GM21381 (cell line): Measurements from ENCODE around the gene ASIC3.

ENCODE experiments used
- ATAC-seq: cut with Tn5 transposase; IDR thresholded peaks from one replicate; pipeline ENCODE4 v1.9.1; 2021; ENCODE audit warnings: mild to moderate bottlenecking, moderate library complexity; ENCODE audit not compliant: unreplicated experiment

ASIC3 gene

DNA sequence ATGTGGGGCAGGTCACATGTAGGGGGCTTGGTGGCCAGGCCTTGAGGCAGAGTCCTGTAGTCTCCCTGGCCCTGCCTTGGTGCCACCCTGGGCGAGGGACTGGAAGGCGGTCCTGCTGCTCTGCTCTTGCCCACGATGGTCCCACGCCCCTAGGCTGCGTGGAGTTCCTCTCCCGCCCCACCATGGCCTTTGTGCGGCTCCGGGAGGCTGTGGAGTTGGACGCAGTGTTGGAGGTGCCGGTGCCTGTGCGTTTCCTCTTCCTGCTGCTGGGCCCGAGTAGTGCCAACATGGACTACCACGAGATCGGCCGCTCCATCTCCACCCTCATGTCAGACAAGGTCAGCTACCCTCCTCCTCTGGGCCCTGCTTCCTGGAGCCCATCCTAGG, 22.2 kb downstream of the ASIC3 start:
- no peak for ATAC-seq

DNA sequence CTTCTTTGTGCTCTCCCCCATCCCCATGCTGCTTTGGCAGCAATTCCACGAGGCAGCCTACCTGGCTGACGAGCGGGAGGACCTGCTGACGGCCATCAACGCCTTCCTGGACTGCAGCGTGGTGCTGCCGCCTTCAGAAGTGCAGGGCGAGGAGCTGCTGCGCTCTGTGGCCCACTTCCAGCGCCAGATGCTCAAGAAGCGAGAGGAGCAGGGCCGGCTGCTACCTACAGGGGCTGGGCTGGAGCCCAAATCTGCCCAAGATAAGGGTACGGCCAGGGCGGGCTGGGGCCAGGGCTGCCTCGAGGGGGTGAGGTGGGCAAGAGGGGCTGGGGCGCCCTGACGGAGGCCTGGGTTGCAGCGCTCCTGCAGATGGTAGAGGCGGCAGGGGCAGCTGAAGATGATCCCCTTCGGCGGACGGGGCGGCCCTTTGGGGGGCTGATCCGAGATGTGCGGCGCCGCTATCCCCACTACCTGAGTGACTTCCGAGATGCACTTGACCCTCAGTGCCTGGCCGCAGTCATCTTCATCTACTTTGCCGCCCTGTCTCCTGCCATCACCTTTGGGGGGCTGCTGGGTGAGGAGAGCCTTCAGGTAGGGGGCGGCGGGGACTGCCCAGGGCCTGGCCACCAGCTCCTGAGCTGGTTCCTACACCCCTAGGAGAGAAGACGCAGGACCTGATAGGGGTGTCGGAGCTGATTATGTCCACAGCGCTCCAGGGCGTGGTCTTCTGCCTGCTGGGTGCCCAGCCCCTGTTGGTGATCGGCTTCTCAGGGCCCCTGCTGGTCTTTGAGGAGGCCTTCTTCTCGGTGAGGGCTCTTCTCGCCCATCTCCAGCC, 22.9 kb downstream of the ASIC3 start:
- no peak for ATAC-seq

DNA sequence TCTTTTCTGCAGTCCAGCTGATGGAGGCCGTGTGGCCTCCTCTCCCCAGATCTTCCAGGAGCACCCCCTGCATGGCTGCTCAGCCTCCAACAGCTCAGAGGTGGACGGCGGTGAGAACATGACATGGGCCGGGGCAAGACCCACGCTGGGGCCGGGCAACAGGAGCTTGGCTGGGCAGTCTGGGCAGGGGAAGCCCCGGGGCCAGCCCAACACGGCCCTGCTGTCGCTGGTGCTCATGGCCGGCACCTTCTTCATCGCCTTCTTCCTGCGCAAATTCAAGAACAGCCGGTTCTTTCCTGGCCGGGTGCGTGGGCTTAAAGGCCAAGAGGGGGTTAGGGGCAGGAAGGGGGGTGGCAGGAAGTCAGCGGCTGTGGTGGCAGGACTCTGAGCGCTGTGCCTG, 25.7 kb downstream of the ASIC3 start:
- ATAC-seq = no peak

DNA sequence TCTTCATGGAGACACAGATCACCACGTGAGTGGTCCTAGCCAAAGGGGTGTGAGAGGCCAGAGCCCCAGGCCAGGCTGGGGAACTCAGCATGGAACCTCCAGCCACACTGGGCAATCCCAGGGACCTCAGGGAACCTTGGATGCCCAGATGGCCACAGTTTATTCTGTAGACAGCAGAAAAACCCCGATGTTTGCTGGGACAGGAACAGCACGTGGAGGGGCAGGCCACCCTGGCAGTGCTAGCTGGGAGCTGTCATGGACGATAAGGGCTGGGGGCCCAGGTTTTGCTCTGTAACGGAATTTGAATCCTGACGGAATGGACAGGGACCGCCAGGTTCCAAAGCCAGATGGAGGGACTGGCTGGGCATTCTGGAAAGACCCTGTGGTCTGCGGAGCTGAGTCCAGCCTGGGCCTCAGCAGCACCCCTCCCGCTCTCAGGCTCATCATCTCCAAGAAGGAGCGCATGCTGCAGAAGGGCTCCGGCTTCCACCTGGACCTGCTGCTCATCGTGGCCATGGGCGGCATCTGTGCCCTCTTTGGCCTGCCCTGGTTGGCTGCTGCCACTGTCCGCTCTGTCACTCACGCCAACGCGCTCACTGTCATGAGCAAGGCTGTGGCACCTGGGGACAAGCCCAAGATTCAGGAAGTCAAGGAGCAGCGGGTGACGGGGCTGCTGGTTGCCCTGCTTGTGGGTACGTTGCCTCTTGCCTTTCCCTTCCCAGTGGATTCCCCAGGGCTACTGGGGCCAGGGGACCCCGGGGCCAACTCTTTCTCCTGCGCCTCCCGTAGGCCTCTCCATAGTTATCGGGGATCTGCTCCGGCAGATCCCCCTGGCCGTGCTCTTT, 26.7 kb downstream of the ASIC3 start:
- no peak for ATAC-seq

- ATAC-seq = no peak
Measured at GRCh38 chr7:151075662-151075971, 27.3 kb downstream of the ASIC3 start.

GRCh38 chr7:151075978-151076426, 27.7 kb downstream of the ASIC3 start:
- ATAC-seq = no peak

DNA sequence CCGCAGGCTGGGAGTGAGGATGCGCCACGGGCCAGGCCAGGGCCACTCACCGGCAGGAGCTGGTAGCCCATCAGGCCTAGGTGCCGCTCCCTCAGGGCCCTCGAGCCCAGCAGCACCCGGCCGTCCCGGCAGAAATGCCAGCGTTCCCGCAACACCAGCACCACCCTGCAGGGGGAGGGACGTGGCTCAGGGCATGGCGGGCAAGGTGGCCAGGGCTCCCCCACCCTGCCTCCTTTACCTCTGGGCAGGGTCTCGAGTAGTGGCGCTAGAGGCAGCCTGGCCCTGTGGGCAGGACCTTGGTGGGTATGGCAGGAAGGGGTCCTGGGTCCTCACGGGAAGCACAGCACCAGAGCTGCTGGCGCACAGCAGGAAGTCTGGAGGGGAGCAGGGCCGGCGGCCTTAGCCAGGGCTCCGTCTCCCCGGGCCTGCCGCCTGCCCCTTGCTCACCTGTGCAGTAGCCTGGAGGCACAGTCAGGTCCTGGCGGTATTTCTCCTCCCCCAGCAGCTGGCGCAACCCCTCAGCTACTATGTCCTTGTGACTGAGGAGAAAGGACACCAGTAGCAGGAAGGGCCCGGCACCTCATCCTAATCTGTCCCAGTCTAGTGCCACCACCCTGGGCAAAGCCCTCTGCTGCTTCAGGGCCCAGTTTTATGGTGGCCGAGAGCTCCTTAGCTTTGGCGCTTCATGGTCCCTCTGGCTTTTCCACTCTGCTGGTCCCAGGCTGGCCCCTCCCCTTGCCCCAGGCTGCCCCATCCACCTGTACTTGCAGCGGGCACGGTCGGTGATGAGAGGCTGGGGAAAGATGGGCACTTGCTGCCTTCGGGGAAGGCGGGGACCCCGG, 28.8 kb downstream of the ASIC3 start:
- no peak for ATAC-seq

- no peak for ATAC-seq
Measured at GRCh38 chr7:151077705-151078232, 29.4 kb downstream of the ASIC3 start.

DNA sequence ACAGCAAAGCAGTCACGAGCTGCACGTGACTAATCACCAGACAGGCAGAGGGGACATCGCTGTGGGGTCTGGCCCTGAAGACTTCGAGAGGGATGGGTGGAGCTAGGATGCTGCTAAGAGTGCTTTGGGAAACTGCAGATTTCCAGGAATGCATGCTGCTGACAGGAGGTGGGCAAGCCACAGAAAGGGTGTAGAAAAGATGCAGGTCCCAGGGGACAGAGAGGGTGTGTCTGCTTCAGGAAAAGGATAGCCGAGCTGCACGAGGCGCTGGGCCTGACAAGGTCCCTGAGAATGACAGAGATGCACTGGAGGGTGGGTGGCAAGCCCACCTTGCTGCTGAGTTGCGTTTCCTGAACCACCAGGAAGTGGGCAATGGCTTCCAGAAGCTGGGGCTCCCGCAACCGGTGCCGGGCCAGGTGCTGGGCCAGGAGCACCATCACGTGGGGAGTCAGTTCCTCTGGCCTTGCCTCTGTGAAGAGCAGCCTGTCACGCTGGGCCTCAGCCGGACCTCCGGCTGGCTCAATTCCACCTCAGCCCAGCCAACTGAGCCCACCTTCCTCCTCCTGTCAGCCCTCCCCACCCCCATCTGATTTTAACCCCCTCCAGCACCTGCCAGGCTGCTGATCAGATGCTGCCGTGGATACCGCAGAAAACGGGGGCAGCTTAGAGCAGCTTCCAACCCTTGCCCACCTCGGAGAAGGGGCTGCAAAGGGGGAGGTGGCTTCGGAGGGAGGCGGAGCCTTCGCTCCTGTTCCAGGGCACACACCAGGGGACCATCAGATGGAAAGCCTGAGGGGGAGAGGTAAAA, 30.1 kb downstream of the ASIC3 start:
- no peak for ATAC-seq

DNA sequence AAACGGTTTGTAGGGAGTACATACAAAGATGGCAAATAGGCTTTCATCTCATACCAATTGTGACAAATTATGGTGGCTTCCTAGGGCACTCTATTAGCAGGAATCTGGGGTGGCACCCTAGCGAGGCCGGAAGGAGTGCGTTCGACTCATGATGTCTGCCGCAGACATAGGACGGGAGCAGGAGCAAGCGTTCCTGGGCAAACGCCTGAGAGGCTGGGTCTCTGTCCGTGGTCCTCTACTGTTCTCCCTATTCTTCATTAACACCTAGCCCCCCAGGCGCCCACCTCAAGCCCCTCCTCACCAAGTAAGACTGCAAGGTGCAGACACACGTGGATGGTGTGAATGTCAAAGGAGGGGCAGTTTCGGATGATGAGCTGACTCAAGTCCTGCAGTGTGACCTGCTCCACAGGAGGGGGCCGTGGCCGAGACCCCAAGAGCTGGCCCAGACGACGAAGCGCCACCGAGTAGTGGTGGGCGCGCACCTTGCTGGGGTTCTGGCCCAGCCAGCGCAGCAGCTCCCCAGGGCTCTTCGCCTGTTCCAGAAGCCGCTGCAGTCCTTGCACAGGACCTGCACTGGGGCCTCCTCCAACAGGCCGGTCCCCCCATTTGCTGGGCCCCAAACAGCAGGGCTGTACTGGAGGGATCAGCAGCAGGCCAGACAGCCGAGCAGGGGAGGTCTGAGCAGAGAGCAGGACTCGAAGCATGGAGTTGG, 31.0 kb downstream of the ASIC3 start:
- ATAC-seq = no peak

GRCh38 chr7:151080067-151080521, 31.8 kb downstream of the ASIC3 start:
- no peak for ATAC-seq

GRCh38 chr7:151080522-151081169, 32.3 kb downstream of the ASIC3 start, which contains the start of gene FASTK:
Gene FASTK (minus strand): TSS chr7:151080809. CDS start chr7:151080766, 43 bp downstream.
- peak; percentile 65 for ATAC-seq

DNA sequence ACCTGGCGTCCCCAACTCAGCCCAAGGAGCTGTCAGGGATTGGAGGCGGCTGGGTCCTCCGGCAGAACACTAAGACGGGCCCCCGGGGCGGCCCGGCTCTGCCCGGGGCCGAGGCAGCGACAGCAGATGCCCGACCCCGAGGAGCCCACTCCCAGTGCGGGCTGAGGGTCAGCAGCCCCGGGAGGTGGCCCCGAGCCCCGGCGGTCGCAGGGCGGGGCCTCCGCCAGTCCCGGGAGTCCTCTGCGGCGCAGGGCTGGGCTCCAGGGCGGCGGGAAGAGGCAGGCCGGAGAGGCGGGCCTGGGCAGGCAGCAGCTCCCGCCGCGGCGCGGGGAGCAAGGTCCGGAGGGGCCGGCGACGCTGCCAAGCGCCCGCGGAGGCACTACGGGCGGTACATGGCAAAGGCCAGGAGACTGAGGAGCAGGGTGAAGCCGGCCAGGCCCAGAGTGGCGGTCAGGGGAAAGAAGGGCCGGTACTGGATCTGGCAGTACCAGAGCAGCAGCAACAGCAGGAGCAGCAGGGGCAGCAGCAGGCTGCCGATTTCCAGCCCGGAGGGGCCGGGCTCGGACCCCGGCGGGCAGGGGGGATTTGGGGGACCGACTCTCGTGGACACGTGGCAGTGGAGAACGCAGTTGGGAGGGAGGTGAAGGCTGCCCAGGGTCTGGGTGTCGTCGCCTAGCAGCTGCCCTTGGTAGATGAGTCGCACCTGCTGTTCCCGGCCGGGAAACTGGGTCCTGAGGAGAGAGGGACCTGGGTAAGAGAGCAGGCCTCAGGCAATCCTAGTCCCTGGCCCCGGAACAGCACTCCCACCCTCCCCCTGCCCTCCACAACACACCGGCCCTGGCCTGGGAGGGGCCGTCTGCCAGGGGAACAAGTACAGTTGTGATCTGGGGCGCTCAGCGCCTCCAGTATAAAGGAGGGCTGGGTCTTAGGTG, 33.1 kb downstream of the ASIC3 start:
- peak; percentile 1 for ATAC-seq

DNA sequence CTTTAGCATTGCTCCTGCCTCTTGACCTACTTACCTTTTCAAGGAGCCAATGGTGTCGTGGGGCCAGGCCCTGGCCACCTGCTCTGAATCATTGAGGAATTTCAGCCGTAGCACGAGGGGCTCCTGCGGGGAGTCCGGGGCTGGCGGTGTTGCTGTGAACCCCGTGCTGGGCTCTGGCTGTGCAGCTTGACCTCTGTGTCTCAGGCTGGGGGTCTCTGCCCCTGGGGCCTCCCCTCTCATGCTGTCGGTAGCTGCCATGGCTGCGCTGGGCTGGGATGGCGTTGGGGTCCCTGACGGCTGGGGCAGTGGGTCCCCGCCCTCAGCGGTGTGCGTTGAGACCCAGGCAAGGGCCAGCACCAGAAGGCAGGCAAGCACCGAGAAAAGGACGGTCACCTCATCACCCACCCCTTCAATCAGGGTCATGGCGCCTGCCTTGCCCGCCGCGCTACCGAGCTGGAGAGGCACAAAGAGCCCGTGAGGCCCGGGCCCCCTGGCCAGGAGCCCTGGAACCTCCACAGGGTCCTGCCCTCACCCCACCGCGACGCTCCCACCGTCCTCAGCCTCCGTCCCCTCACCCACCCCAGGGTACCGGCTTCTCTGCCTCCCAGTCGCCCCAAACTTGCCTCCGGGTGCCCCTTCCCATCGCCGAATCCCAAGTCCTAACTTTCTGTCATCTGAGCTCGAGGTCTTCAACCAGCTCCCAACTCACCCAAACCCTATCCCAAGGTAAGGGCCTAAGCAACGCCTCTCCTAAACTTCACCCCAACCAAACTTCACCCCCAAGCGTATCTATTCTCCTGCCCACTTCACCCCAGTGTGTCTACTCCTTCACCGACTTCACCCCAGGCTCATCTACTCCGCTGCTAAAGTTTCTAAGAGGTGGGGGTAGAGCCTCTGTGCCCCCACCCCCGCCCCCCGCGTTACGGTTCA, 34.1 kb downstream of the ASIC3 start:
- no peak for ATAC-seq

DNA sequence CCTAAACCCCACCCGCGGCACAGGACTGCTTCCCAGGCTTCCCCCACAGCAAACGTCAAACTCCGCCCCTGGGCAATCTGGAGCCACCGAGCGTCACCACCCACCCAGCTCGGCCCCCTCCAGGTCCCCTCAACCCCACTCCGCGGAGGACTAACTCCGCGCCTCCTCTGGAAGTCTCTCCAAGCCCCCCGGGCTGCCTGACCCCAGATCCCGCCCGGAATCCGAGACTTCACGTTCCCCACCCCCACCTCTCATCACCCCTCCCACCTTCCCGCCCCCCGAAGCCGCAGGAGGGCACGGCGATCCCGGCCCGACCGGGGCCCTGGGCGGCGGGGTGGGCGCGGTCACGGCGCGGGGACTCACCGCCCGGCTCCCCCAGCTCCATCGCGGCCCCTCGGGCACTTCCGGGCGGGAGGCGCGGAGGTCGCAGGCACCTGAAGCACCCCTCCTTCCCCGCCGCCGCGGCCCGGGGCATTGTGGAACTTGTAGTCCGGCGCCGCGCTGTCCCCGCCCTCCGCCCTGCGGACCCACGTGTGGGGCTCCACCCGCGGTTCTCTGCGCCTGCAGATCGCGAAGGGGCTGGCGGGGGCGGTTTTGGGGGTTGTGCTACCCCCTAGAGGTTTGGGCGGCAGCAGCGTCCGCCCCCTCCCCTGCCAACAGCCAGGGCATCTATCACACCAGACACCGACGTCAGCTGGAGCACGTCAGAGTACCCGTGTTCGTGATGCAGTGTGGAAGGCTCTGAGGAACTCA, 34.9 kb downstream of the ASIC3 start, which contains the start of gene TMUB1:
Gene TMUB1, minus strand, starts transcription at position 423 of the 753 bp plus-strand sequence. CDS start 930 bp downstream, outside the sequence.
- ATAC-seq = peak; percentile 42

DNA sequence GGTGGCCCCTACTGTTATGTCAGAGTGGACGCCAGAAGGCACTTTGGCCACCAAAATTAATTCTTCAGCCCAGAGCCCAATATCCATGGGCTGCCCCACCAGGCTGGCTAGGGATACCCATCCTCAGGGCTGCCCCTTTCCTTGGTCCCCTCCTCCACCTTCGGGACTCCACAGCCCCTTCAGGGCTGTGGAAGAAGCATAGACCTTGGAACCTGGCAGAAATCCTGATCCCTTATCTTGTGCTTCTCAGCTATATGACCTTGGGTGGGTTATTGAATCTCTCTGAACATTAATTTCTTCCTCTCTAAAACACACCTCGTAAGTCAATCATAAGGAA, 35.5 kb downstream of the ASIC3 start:
- no peak for ATAC-seq
